H1 (cell line): ENCODE data around the gene NCAM1. TPM values are rescaled to one million over a fixed set of nuclear protein-coding genes. Genes with fewer than 3 reads are reported as not detected.

Experiments
- CTCF ChIA-PET: fragments of 300-600 bp; sonication (Branson Sonifier 250); formaldehyde crosslinking; loops from one replicate; lab custom pipeline; 2021; ENCODE audit not compliant: partially characterized antibody; lab: Charles Lee
- POLR2A ChIA-PET: fragments of 300-600 bp; sonication (Branson Sonifier 250); formaldehyde crosslinking; loops from one replicate; lab custom pipeline; 2021; ENCODE audit warnings: inconsistent platforms; ENCODE audit not compliant: partially characterized antibody; lab: Charles Lee
- DNase-seq, 2 experiments: peaks; one replicate each; pipeline versions ENCODE4 v3.0.0 to v3.0.0-alpha.2; 2010 to 2022; ENCODE audit warnings: low spot score in 2 of 2, low read depth in 1 of 2, mixed read lengths in 1 of 2
- FAIRE-seq: peaks from 2 replicates; lab custom pipeline; 2011; peaks lifted over from hg19 to GRCh38; lab: Jason Lieb, UNC
- H2AFZ ChIP-seq: 2 replicates; pipeline ENCODE4 v1.8.1; 2012; ENCODE audit warnings: low read length, inconsistent platforms
- H2AK5ac ChIP-seq: 2 replicates; pipeline ENCODE4 v1.6.1; 2013; ENCODE audit warnings: low read depth, low read length
- H2BK120ac ChIP-seq: replicated peaks from 2 replicates; pipeline ENCODE3; 2013; ENCODE audit warnings: low read depth, low read length, inconsistent platforms
- H2BK12ac ChIP-seq: 2 replicates; pipeline ENCODE4 v1.6.1; 2013; ENCODE audit warnings: low read depth, low read length
- H2BK15ac ChIP-seq: 2 replicates; pipeline ENCODE4 v1.6.1; 2013; ENCODE audit warnings: low read length
- H2BK20ac ChIP-seq: 2 replicates; pipeline ENCODE4 v1.6.1; 2013; ENCODE audit warnings: low read length
- H2BK5ac ChIP-seq: 2 replicates; pipeline ENCODE4 v1.6.1; 2013; ENCODE audit warnings: low read depth, low read length
- H3K14ac ChIP-seq: 2 replicates; pipeline ENCODE4 v1.6.1; 2013; ENCODE audit warnings: inconsistent platforms; ENCODE audit not compliant: insufficient read length
- H3K18ac ChIP-seq: 2 replicates; pipeline ENCODE4 v1.6.1; 2013; ENCODE audit warnings: low read length; ENCODE audit errors: extremely low read depth
- H3K23ac ChIP-seq: 2 replicates; pipeline ENCODE4 v1.6.1; 2013; ENCODE audit warnings: inconsistent platforms; ENCODE audit not compliant: insufficient read length
- H3K23me2 ChIP-seq: 2 replicates; pipeline ENCODE4 v1.6.1; 2013; ENCODE audit warnings: low read depth, low read length
- H3K27ac ChIP-seq: 2 replicates; pipeline ENCODE4 v1.6.1; 2011; ENCODE audit warnings: low read depth, low read length, inconsistent platforms
- H3K27me3 ChIP-seq, 4 experiments: replicated peaks in 1 of 4; 1 replicate in 1 of 4; 2 replicates in 3 of 4; pipeline versions ENCODE4 v1.6.1 to v1.8.1; 2011 to 2013; ENCODE audit warnings: low read length in 3 of 4, mild to moderate bottlenecking in 3 of 4, inconsistent platforms in 2 of 4, mixed read lengths in 2 of 4, moderate library complexity in 1 of 4; ENCODE audit not compliant: control insufficient read depth in 3 of 4, insufficient read depth in 3 of 4; ENCODE audit errors: extremely low read depth in 1 of 4
- H3K36me3 ChIP-seq, 4 experiments: 2 replicates each; pipeline versions ENCODE4 v1.6.1 to v1.8.1; 2011 to 2013; ENCODE audit warnings: mild to moderate bottlenecking in 4 of 4, low read length in 3 of 4, moderate library complexity in 2 of 4, control low read depth in 1 of 4, inconsistent platforms in 1 of 4; ENCODE audit not compliant: insufficient read depth in 4 of 4, control insufficient read depth in 2 of 4
- H3K4ac ChIP-seq: replicated peaks from 2 replicates; pipeline ENCODE3; 2013; ENCODE audit warnings: low read length, low read depth, mixed read lengths, inconsistent platforms; ENCODE audit not compliant: insufficient read length
- H3K4me1 ChIP-seq, 4 experiments: replicated peaks in 1 of 4; 1 replicate in 1 of 4; 2 replicates in 3 of 4; pipeline versions ENCODE4 v1.6.1 to v1.8.1; 2011 to 2013; ENCODE audit warnings: low read length in 3 of 4, inconsistent platforms in 2 of 4, mixed read lengths in 1 of 4; ENCODE audit not compliant: insufficient read depth in 4 of 4, control insufficient read depth in 3 of 4
- H3K4me2 ChIP-seq, 2 experiments: 2 replicates each; pipeline versions ENCODE4 v1.6.1 to v1.8.1; 2011 to 2013; ENCODE audit warnings: low read depth in 2 of 2, low read length in 2 of 2, control low read depth in 1 of 2, inconsistent platforms in 1 of 2, mild to moderate bottlenecking in 1 of 2; ENCODE audit not compliant: insufficient read depth in 1 of 2
- H3K4me3 ChIP-seq, 4 experiments: fragments of 200-600, 300-600 bp in 1 of 4; sonication (generic), shearing (Covaris generic), sonication (Bioruptor Twin) in 1 of 4; 2 replicates each; pipeline versions ENCODE4 v1.5.1 to v1.8.1; 2011 to 2016; ENCODE audit warnings: low read length in 4 of 4, low read depth in 3 of 4, control low read depth in 2 of 4, inconsistent platforms in 2 of 4, mild to moderate bottlenecking in 2 of 4, mixed read lengths in 1 of 4, moderate library complexity in 1 of 4; ENCODE audit not compliant: insufficient read depth in 2 of 4; ENCODE audit errors: extremely low read depth in 1 of 4
- H3K56ac ChIP-seq: replicated peaks from 2 replicates; pipeline ENCODE3; 2013; ENCODE audit warnings: low read depth, mild to moderate bottlenecking, mixed read lengths, low read length, inconsistent platforms; ENCODE audit not compliant: insufficient read length
- H3K79me1 ChIP-seq: 2 replicates; pipeline ENCODE4 v1.6.1; 2013; ENCODE audit warnings: low read depth, low read length, control low read depth
- H3K79me2 ChIP-seq, 2 experiments: 2 replicates each; pipeline versions ENCODE4 v1.6.1 to v1.8.1; 2012 to 2013; ENCODE audit warnings: low read length in 2 of 2, mild to moderate bottlenecking in 2 of 2, inconsistent platforms in 1 of 2; ENCODE audit not compliant: insufficient read depth in 2 of 2, control insufficient read depth in 1 of 2
- H3K9ac ChIP-seq, 4 experiments: replicated peaks in 1 of 4; 1 replicate in 1 of 4; 2 replicates in 3 of 4; pipeline versions ENCODE4 v1.6.1 to v1.8.1; 2011 to 2013; ENCODE audit warnings: low read depth in 3 of 4, low read length in 3 of 4, control low read depth in 2 of 4, mild to moderate bottlenecking in 2 of 4, moderate library complexity in 2 of 4, inconsistent platforms in 1 of 4; ENCODE audit errors: extremely low read depth in 1 of 4
- H3K9me3 ChIP-seq, 2 experiments: 2 replicates each; pipeline versions ENCODE4 v1.6.1 to v1.8.1; 2012 to 2013; ENCODE audit warnings: mild to moderate bottlenecking in 2 of 2, moderate library complexity in 2 of 2, control low read depth in 1 of 2, inconsistent platforms in 1 of 2, low read depth in 1 of 2, low read length in 1 of 2, mixed read lengths in 1 of 2; ENCODE audit not compliant: insufficient read depth in 2 of 2
- H4K20me1 ChIP-seq, 2 experiments: replicated peaks in 1 of 2; 2 replicates each; pipeline versions ENCODE3 to v1.8.1; 2011 to 2013; ENCODE audit warnings: inconsistent platforms in 2 of 2, low read length in 2 of 2, mild to moderate bottlenecking in 1 of 2; ENCODE audit not compliant: insufficient read depth in 2 of 2, control insufficient read depth in 1 of 2
- H4K5ac ChIP-seq: 2 replicates; pipeline ENCODE4 v1.6.1; 2013; ENCODE audit warnings: low read length, low read depth, mixed read lengths, inconsistent platforms; ENCODE audit not compliant: insufficient read length
- H4K8ac ChIP-seq: 2 replicates; pipeline ENCODE4 v1.8.0; 2013; ENCODE audit warnings: mild to moderate bottlenecking, moderate library complexity, low read length, inconsistent platforms; ENCODE audit not compliant: insufficient read depth; ENCODE audit errors: extremely low read depth
- H4K91ac ChIP-seq: replicated peaks from 2 replicates; pipeline ENCODE3; 2013; ENCODE audit warnings: low read length, mixed read lengths, inconsistent platforms; ENCODE audit not compliant: insufficient read length
- CBX8 ChIP-seq: fragments of 300-800, 300-1000 bp; sonication (generic); IDR thresholded peaks from 2 replicates; pipeline ENCODE4 v1.7.1; 2016; ENCODE audit warnings: low read depth, low read length, borderline replicate concordance
- CTBP2 ChIP-seq: IDR thresholded peaks from 2 replicates; pipeline ENCODE4 v1.7.0; 2011; ENCODE audit warnings: borderline replicate concordance, mild to moderate bottlenecking, moderate library complexity, mixed read lengths, low read length; ENCODE audit not compliant: insufficient read depth, insufficient read length
- FOSL1 ChIP-seq: IDR thresholded peaks from 2 replicates; pipeline ENCODE4 v1.6.1; 2011; ENCODE audit warnings: mild to moderate bottlenecking, low read depth, low read length, moderate library complexity; ENCODE audit not compliant: insufficient read depth
- GTF2F1 ChIP-seq: IDR thresholded peaks from 2 replicates; pipeline ENCODE4 v1.6.1; 2012; ENCODE audit warnings: low read depth, low read length, improper control_type of control experiment, borderline replicate concordance
- HDAC2 ChIP-seq, 2 experiments: fragments of 300-600 bp in 1 of 2; sonication (generic) in 1 of 2; IDR thresholded peaks; 2 replicates each; pipeline ENCODE4 v1.6.1; 2011 to 2012; ENCODE audit warnings: low read depth in 2 of 2, low read length in 2 of 2, mild to moderate bottlenecking in 2 of 2, moderate library complexity in 2 of 2, borderline replicate concordance in 1 of 2, inconsistent platforms in 1 of 2
- MAFK ChIP-seq: IDR thresholded peaks from 2 replicates; pipeline ENCODE4 v1.6.1; 2012; ENCODE audit warnings: low read depth, mild to moderate bottlenecking, improper control_type of control experiment, low read length
- POLR2AphosphoS5 ChIP-seq: IDR thresholded peaks from 2 replicates; pipeline ENCODE4 v1.6.1; 2011; ENCODE audit warnings: low read depth, low read length
- RFX5 ChIP-seq: IDR thresholded peaks from 2 replicates; pipeline ENCODE4 v1.6.1; 2011; ENCODE audit warnings: low read depth, low read length, improper control_type of control experiment, borderline replicate concordance
- SIX5 ChIP-seq: IDR thresholded peaks from 2 replicates; pipeline ENCODE4 v1.6.1; 2011; ENCODE audit warnings: mild to moderate bottlenecking, low read depth, low read length
- SP1 ChIP-seq: IDR thresholded peaks from 2 replicates; pipeline ENCODE4 v1.6.1; 2011; ENCODE audit warnings: low read depth, low read length
- SRF ChIP-seq: IDR thresholded peaks from 2 replicates; pipeline ENCODE4 v1.6.1; 2011; ENCODE audit warnings: mild to moderate bottlenecking, low read depth, low read length, moderate library complexity
- TEAD4 ChIP-seq: IDR thresholded peaks from 2 replicates; pipeline ENCODE4 v1.6.1; 2012; ENCODE audit warnings: low read depth, low read length, inconsistent platforms, mixed read lengths
- USF2 ChIP-seq: IDR thresholded peaks from 2 replicates; pipeline ENCODE4 v1.6.1; 2011; ENCODE audit warnings: low read length, improper control_type of control experiment
- WGBS, 2 experiments: shearing (Covaris generic) in 1 of 2; methylation state at CpG; one replicate each; pipeline versions ENCODE4 v1.1.6 to v1.1.7; 2013 to 2015; ENCODE audit warnings: low lambda C conversion rate in 2 of 2, mixed read lengths in 2 of 2, inconsistent platforms in 1 of 2, low coverage in 1 of 2, missing lambda C conversion rate in 1 of 2; ENCODE audit not compliant: insufficient replicate concordance in 2 of 2, insufficient coverage in 1 of 2, insufficient read length in 1 of 2; ENCODE audit errors: extremely low coverage in 1 of 2, missing lambda C conversion rate in 1 of 2; 5-methylcytosine and 5-hydroxymethylcytosine counted together
- polyA plus RNA-seq, 7 experiments: library from polyadenylated mRNA; depleted of rRNA in 3 of 7; stranded (reverse) in 5 of 7; unstranded in 2 of 7; fragments of >200 nt in 5 of 7; fragments of 200-250 nt in 2 of 7; gene quantifications; 1 replicate in 5 of 7; 2 replicates in 1 of 7; 4 replicates in 1 of 7; pipeline versions ENCODE4 v1.2.1 to v1.2.3, GENCODE V29; 2011 to 2013; ENCODE audit warnings: missing spikeins in 2 of 7, mixed read lengths in 2 of 7
- total RNA-seq: library from RNA; stranded (reverse); fragmentation: NEBNext Ultra II Directional; extraction: Animal tissue kit (Norgen Biotek cat#: 25700); gene quantifications from 2 replicates; pipeline ENCODE4 v1.2.1, GENCODE V29; 2021

NCAM1 gene
- total and polyA plus RNA-seq, 2 of the 8 experiments (the other 6 are each of a cell fraction or from before 2014, with no cell fraction given): 3.1 to 4.3 TPM

- Histone ChIP-seq H3K27ac (no peak overlapping the region), H3K9me3 (no peaks in the 10 kb centered on the region), H3K14ac (no peak overlapping the region), H4K20me1 (no peaks in the 10 kb centered on the region), H4K8ac (no peak overlapping the region), H2BK5ac (no peak overlapping the region), H3K9ac (no peak overlapping the region), H3K4ac (no peak overlapping the region), H3K23ac (no peak overlapping the region), H2BK12ac (no peak overlapping the region), H3K27me3 (no peaks in the 10 kb centered on the region), H2BK15ac (no peak overlapping the region), H3K4me1 (peaks cover 0 to 3% (median 0%) of the 10 kb centered on the region in 4 experiments; a peak in 1 of 7 replicates), H2BK20ac (no peak overlapping the region), H4K5ac (no peak overlapping the region), H3K79me1 (no peaks in the 10 kb centered on the region), H2AFZ (no peak overlapping the region), H3K36me3 (no peaks in the 10 kb centered on the region), H4K91ac (no peak overlapping the region), H2AK5ac (no peak overlapping the region), H3K4me2 (no peak overlapping the region), H3K56ac (no peak overlapping the region), H3K18ac (no peak overlapping the region), H3K23me2 (no peaks in the 10 kb centered on the region), H3K4me3 (no peak overlapping the region), H2BK120ac (no peak overlapping the region), H3K79me2 (no peaks in the 10 kb centered on the region)
- DNase-seq (no peak), FAIRE-seq (no peak)
- ChIA-PET CTCF (no interaction called here), POLR2A (no interaction called here)
- 94% methylated on average over 5 of the region's 5 CpGs; no CpG with 5 or more reads in 1 of the 2 experiments for WGBS, 2 experiments
- TF ChIP-seq MAFK: no peak
- no peak for TF ChIP-seq HDAC2 (IDR thresholded peaks at IDR 0.05; ENCODE audit: borderline replicate concordance in 1 of 2, low read depth in 2 of 2, low read length in 2 of 2)
- no peak for TF ChIP-seq SP1
- TF ChIP-seq CBX8: no peak
- no peak for TF ChIP-seq CTBP2
- TF ChIP-seq TEAD4: no peak
- TF ChIP-seq POLR2AphosphoS5: no peak
- no peak for TF ChIP-seq SIX5
- TF ChIP-seq SRF: no peak
- no peak for TF ChIP-seq FOSL1
- no peak for TF ChIP-seq USF2
- no peak for TF ChIP-seq GTF2F1
- no peak for TF ChIP-seq RFX5
Measured at GRCh38 chr11:113034576-113034975, 73.4 kb downstream of the NCAM1 start.
